Measurements from ENCODE around the gene CNTNAP2. TPM values are rescaled to one million over a fixed set of nuclear protein-coding genes. Genes with fewer than 3 reads are reported as not detected.

CNTNAP2 gene
- total and polyA plus RNA-seq, 4 donors = 0.14 to 2.3 (median 1.1) TPM

DNA sequence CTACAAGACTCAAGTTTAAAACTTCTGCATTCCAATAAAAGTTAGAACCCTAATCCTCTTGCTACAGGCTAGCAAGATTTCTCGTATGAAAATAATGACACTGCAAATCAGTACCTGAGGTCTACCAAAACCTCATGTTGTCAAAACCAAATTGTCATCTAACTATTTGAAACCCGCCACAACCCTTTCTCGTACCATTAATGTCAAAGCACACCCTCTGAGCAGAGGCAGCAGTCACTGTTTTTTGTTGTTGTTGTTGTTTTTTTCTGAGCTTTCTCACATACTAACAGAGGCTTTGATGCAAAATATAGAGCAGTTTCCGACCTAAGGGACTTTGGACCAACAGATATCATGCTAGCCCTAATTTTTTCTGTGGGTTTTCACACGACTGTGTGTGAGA is 1910.1 kb downstream of the CNTNAP2 start:
- H3K36me3 ChIP-seq (ENCODE audit: control insufficient read depth in 4 of 4, insufficient read depth in 3 of 4, low read depth in 1 of 4, low read length in 3 of 4) = no peaks in the 10 kb centered on the region
- H3K9ac ChIP-seq (ENCODE audit: low read depth in 1 of 2, low read length in 2 of 2) = no peak overlapping the region
- 58% methylated on average over 5 of the region's 5 CpGs for WGBS
- DNase-seq (ENCODE audit: low spot score) = no peak
- H3K4me1 ChIP-seq (ENCODE audit: control insufficient read depth in 4 of 4, insufficient read depth in 4 of 4, low read length in 3 of 4) = no peaks in the 10 kb centered on the region
- TF ChIP-seq JUND (IDR thresholded peaks at IDR 0.05) (no peak), SP1 (IDR thresholded peaks at IDR 0.05) (no peak), TAF1 (conservative IDR thresholded peaks at IDR 0.05) (no peak), YY1 (IDR thresholded peaks at IDR 0.05) (no peak), RAD21 (IDR thresholded peaks at IDR 0.05) (no peak)
- H3K27me3 ChIP-seq (ENCODE audit: control insufficient read depth in 4 of 4, insufficient read depth in 4 of 4, low read length in 3 of 4) = peaks cover 0 to 8% (median 0%) of the 10 kb centered on the region in 4 donors
- no peak overlapping the region for H3K4me3 ChIP-seq (ENCODE audit: low read depth in 1 of 3, low read length in 3 of 3)
- no peaks in the 10 kb centered on the region for H3K9me3 ChIP-seq (ENCODE audit: control insufficient read depth in 4 of 4, low read length in 3 of 4)
- no peak overlapping the region for H3K27ac ChIP-seq (ENCODE audit: low read depth in 1 of 2, low read length in 2 of 2)

DNA sequence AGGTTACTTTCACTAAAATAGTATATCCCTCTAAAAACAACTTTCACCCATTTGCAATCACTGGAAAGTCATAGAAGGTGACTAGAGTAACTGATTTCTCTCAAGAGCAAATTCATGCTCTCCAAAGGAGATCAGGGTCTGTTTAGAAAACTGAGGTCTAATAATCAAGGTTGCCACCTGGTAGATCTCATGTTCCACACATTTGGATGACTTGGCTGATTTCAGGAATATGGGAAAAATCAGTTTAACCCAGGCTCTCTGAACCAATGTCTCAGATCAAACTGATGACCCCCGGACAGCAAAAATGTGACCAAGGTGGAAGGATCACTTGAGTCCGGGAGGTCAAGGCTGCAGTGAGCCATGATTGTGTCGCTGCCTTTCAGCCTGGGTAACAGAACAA is 1911.6 kb downstream of the CNTNAP2 start:
- 80% methylated on average over 3 of the region's 3 CpGs for WGBS
- no peaks in the 10 kb centered on the region for H3K4me1 ChIP-seq (ENCODE audit: control insufficient read depth in 4 of 4, insufficient read depth in 4 of 4, low read length in 3 of 4)
- no peak for DNase-seq (ENCODE audit: low spot score)
- peaks cover 0 to 8% (median 0%) of the 10 kb centered on the region in 4 donors for H3K27me3 ChIP-seq (ENCODE audit: control insufficient read depth in 4 of 4, insufficient read depth in 4 of 4, low read length in 3 of 4)
- no peak overlapping the region for H3K4me3 ChIP-seq (ENCODE audit: low read depth in 1 of 3, low read length in 3 of 3)
- no peak for TF ChIP-seq HNF4A (conservative IDR thresholded peaks at IDR 0.05)
- no peak for TF ChIP-seq RXRA (IDR thresholded peaks at IDR 0.05)
- TF ChIP-seq RAD21 (IDR thresholded peaks at IDR 0.05) = no peak
- TF ChIP-seq, protein P1, sequence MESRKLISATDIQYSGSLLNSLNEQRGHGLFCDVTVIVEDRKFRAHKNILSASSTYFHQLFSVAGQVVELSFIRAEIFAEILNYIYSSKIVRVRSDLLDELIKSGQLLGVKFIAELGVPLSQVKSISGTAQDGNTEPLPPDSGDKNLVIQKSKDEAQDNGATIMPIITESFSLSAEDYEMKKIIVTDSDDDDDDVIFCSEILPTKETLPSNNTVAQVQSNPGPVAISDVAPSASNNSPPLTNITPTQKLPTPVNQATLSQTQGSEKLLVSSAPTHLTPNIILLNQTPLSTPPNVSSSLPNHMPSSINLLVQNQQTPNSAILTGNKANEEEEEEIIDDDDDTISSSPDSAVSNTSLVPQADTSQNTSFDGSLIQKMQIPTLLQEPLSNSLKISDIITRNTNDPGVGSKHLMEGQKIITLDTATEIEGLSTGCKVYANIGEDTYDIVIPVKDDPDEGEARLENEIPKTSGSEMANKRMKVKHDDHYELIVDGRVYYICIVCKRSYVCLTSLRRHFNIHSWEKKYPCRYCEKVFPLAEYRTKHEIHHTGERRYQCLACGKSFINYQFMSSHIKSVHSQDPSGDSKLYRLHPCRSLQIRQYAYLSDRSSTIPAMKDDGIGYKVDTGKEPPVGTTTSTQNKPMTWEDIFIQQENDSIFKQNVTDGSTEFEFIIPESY (IDR thresholded peaks at IDR 0.05) = no peak
- no peak for TF ChIP-seq NR2F2 (IDR thresholded peaks at IDR 0.05)
- TF ChIP-seq, protein P2, sequence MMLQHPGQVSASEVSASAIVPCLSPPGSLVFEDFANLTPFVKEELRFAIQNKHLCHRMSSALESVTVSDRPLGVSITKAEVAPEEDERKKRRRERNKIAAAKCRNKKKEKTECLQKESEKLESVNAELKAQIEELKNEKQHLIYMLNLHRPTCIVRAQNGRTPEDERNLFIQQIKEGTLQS (IDR thresholded peaks at IDR 0.05) = no peak
- no peak for TF ChIP-seq JUND (IDR thresholded peaks at IDR 0.05)
- TF ChIP-seq, protein P3, sequence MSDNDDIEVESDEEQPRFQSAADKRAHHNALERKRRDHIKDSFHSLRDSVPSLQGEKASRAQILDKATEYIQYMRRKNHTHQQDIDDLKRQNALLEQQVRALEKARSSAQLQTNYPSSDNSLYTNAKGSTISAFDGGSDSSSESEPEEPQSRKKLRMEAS (IDR thresholded peaks at IDR 0.05) = no peak
- no peak for TF ChIP-seq SP1 (IDR thresholded peaks at IDR 0.05)
- no peak for TF ChIP-seq EGR1 (IDR thresholded peaks at IDR 0.05; ENCODE audit: low read depth in 2 of 2)
- no peak for TF ChIP-seq FOXA2 (IDR thresholded peaks at IDR 0.05)
- TF ChIP-seq YY1 (IDR thresholded peaks at IDR 0.05) = no peak
- no peak for TF ChIP-seq HNF4G (IDR thresholded peaks at IDR 0.05)
- TF ChIP-seq, protein P4, sequence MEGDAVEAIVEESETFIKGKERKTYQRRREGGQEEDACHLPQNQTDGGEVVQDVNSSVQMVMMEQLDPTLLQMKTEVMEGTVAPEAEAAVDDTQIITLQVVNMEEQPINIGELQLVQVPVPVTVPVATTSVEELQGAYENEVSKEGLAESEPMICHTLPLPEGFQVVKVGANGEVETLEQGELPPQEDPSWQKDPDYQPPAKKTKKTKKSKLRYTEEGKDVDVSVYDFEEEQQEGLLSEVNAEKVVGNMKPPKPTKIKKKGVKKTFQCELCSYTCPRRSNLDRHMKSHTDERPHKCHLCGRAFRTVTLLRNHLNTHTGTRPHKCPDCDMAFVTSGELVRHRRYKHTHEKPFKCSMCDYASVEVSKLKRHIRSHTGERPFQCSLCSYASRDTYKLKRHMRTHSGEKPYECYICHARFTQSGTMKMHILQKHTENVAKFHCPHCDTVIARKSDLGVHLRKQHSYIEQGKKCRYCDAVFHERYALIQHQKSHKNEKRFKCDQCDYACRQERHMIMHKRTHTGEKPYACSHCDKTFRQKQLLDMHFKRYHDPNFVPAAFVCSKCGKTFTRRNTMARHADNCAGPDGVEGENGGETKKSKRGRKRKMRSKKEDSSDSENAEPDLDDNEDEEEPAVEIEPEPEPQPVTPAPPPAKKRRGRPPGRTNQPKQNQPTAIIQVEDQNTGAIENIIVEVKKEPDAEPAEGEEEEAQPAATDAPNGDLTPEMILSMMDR (IDR thresholded peaks at IDR 0.05; ENCODE audit: low read depth, low read length, missing input control) = no peak
- TF ChIP-seq, protein P5, sequence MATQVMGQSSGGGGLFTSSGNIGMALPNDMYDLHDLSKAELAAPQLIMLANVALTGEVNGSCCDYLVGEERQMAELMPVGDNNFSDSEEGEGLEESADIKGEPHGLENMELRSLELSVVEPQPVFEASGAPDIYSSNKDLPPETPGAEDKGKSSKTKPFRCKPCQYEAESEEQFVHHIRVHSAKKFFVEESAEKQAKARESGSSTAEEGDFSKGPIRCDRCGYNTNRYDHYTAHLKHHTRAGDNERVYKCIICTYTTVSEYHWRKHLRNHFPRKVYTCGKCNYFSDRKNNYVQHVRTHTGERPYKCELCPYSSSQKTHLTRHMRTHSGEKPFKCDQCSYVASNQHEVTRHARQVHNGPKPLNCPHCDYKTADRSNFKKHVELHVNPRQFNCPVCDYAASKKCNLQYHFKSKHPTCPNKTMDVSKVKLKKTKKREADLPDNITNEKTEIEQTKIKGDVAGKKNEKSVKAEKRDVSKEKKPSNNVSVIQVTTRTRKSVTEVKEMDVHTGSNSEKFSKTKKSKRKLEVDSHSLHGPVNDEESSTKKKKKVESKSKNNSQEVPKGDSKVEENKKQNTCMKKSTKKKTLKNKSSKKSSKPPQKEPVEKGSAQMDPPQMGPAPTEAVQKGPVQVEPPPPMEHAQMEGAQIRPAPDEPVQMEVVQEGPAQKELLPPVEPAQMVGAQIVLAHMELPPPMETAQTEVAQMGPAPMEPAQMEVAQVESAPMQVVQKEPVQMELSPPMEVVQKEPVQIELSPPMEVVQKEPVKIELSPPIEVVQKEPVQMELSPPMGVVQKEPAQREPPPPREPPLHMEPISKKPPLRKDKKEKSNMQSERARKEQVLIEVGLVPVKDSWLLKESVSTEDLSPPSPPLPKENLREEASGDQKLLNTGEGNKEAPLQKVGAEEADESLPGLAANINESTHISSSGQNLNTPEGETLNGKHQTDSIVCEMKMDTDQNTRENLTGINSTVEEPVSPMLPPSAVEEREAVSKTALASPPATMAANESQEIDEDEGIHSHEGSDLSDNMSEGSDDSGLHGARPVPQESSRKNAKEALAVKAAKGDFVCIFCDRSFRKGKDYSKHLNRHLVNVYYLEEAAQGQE (IDR thresholded peaks at IDR 0.05) = no peak
- no peaks in the 10 kb centered on the region for H3K36me3 ChIP-seq (ENCODE audit: control insufficient read depth in 4 of 4, insufficient read depth in 3 of 4, low read depth in 1 of 4, low read length in 3 of 4)
- no peak overlapping the region for H3K27ac ChIP-seq (ENCODE audit: low read depth in 1 of 2, low read length in 2 of 2)
- H3K9ac ChIP-seq (ENCODE audit: low read depth in 1 of 2, low read length in 2 of 2) = no peak overlapping the region
- H3K9me3 ChIP-seq (ENCODE audit: control insufficient read depth in 4 of 4, low read length in 3 of 4) = no peaks in the 10 kb centered on the region
